Measurements from ENCODE around the gene PPP2R2B.

- TF ChIP-seq ZFX (IDR thresholded peaks at IDR 0.05) = no peak
- TF ChIP-seq CTCF (IDR thresholded peaks at IDR 0.05 in 2 of 3, conservative IDR thresholded peaks at IDR 0.05 in 1 of 3; ENCODE audit: borderline replicate concordance in 1 of 3, insufficient read depth in 1 of 3, low read depth in 2 of 3, low read length in 2 of 3) = no peak
- no peak for TF ChIP-seq YY1 (IDR thresholded peaks at IDR 0.05; ENCODE audit: extremely low read depth, insufficient replicate concordance, low read depth, low read length)
- no peak for TF ChIP-seq POLR2A (IDR thresholded peaks at IDR 0.05; ENCODE audit: borderline replicate concordance, extremely low read depth, insufficient read depth, insufficient read length)
- TF ChIP-seq EZH2phosphoT487 (IDR thresholded peaks at IDR 0.05; ENCODE audit: borderline replicate concordance) = no peak
- TF ChIP-seq, protein P1, sequence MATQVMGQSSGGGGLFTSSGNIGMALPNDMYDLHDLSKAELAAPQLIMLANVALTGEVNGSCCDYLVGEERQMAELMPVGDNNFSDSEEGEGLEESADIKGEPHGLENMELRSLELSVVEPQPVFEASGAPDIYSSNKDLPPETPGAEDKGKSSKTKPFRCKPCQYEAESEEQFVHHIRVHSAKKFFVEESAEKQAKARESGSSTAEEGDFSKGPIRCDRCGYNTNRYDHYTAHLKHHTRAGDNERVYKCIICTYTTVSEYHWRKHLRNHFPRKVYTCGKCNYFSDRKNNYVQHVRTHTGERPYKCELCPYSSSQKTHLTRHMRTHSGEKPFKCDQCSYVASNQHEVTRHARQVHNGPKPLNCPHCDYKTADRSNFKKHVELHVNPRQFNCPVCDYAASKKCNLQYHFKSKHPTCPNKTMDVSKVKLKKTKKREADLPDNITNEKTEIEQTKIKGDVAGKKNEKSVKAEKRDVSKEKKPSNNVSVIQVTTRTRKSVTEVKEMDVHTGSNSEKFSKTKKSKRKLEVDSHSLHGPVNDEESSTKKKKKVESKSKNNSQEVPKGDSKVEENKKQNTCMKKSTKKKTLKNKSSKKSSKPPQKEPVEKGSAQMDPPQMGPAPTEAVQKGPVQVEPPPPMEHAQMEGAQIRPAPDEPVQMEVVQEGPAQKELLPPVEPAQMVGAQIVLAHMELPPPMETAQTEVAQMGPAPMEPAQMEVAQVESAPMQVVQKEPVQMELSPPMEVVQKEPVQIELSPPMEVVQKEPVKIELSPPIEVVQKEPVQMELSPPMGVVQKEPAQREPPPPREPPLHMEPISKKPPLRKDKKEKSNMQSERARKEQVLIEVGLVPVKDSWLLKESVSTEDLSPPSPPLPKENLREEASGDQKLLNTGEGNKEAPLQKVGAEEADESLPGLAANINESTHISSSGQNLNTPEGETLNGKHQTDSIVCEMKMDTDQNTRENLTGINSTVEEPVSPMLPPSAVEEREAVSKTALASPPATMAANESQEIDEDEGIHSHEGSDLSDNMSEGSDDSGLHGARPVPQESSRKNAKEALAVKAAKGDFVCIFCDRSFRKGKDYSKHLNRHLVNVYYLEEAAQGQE (IDR thresholded peaks at IDR 0.05; ENCODE audit: low read depth) = no peak
- no peak for TF ChIP-seq JUND (IDR thresholded peaks at IDR 0.05)
- no peak for TF ChIP-seq TCF7L2 (IDR thresholded peaks at IDR 0.05; ENCODE audit: borderline replicate concordance, extremely low read depth, insufficient read depth, insufficient read length)
- TF ChIP-seq EZH2 (IDR thresholded peaks at IDR 0.05) = no peak
- TF ChIP-seq, protein P2, sequence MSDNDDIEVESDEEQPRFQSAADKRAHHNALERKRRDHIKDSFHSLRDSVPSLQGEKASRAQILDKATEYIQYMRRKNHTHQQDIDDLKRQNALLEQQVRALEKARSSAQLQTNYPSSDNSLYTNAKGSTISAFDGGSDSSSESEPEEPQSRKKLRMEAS (IDR thresholded peaks at IDR 0.05) = no peak
- no peak for TF ChIP-seq RAD21 (IDR thresholded peaks at IDR 0.05; ENCODE audit: low read depth)
Observed at GRCh38 chr5:146860213-146860893, 18.2 kb downstream of the PPP2R2B start.
